Measurements from ENCODE around the gene RAD23B. TPM values are rescaled to one million over a fixed set of nuclear protein-coding genes. Genes with fewer than 3 reads are reported as not detected.
A peak's percentile ranks its signal among the peaks of the same experiment; 100 is the strongest.

Gene RAD23B
- total and polyA plus RNA-seq, 2 of the 13 experiments (the other 11 are each of a cell fraction or from before 2014, with no cell fraction given): 133 to 156 TPM

DNA sequence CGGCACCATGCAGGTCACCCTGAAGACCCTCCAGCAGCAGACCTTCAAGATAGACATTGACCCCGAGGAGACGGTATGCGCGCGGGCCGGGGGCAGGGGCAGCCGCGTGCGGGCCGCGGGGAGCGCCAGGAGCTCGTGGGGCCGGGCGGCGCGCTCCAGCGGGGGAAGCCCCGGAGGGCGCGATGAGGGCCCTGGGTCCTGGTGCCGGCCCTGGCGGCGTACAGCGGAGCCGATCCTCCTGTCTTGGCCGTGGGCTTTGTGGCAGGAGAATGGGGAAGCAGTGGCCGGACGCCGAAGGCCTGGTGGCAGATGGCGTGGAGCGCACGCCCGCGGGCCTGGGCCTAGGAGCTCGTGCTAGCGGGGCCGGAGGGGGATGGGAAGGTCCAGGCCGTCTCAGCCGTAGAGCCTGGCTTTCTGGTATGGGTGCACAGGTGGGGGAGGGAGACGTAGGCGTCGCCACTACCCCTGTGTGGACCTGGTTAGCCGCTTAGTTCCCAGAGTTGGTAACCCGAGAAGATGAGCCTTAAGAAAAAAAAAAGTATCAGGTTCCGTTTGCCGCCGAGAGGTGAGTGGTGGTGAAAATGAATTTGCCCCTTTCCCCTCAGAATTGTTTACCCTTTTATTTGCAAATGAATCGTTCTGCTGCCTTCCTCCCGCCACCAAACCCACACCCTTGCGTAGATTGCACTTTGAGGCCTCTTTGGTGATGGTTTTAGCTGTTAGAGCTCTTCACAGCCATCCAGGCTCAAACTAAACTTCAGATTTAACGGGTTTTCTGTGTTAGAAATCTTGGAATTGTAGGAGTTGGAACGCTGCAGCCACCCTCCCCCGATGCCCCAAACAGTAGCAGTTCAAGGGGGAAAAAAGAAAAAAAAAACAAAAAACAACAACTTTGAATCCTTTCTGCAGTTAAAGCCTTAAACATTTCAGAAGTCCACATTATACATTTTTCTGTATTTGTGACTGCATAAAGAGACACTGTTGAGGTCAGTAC lies 841 bp downstream of the RAD23B start (continued):
- TF ChIP-seq, protein P1, sequence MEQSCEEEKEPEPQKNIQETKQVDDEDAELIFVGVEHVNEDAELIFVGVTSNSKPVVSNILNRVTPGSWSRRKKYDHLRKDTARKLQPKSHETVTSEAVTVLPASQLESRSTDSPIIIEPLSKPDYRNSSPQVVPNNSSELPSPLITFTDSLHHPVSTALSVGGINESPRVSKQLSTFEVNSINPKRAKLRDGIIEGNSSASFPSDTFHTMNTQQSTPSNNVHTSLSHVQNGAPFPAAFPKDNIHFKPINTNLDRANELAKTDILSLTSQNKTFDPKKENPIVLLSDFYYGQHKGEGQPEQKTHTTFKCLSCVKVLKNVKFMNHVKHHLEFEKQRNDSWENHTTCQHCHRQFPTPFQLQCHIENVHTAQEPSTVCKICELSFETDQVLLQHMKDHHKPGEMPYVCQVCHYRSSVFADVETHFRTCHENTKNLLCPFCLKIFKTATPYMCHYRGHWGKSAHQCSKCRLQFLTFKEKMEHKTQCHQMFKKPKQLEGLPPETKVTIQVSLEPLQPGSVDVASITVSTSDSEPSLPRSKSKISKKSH (CRISPR knock-in tag; IDR thresholded peaks at IDR 0.05; ENCODE audit: borderline replicate concordance): peak; percentile 63
- TF ChIP-seq CBX5 (CRISPR knock-in tag; IDR thresholded peaks at IDR 0.05; ENCODE audit: borderline replicate concordance) (peak; percentile 67; the same call in 1 of the 2 replicates), PHF21A (CRISPR knock-in tag; IDR thresholded peaks at IDR 0.05) (no peak; the same call in 1 of the 2 replicates), BORCS8-MEF2B (CRISPR knock-in tag; IDR thresholded peaks at IDR 0.05) (peak; percentile 36; the same call in 1 of the 2 replicates), ZFAT (CRISPR knock-in tag; conservative IDR thresholded peaks at IDR 0.05) (0 out of 2 replicates have a peak, but pooled peaks have one; percentile 16), ZNF101 (CRISPR knock-in tag; IDR thresholded peaks at IDR 0.05; ENCODE audit: borderline replicate concordance, low read depth) (peak; percentile 21; the same call in 1 of the 2 replicates), ZFYVE20 (CRISPR knock-in tag; IDR thresholded peaks at IDR 0.05; ENCODE audit: borderline replicate concordance, low read depth) (no peak), ZNF12 (CRISPR knock-in tag; IDR thresholded peaks at IDR 0.05) (peak; percentile 96), ZZZ3 (CRISPR knock-in tag; IDR thresholded peaks at IDR 0.05; ENCODE audit: borderline replicate concordance) (0 out of 2 replicates have a peak, but pooled peaks have one; percentile 34), KDM4B (CRISPR knock-in tag; IDR thresholded peaks at IDR 0.05) (0 out of 2 replicates have a peak, but pooled peaks have one; percentile 59)
- TF ChIP-seq, protein P2, sequence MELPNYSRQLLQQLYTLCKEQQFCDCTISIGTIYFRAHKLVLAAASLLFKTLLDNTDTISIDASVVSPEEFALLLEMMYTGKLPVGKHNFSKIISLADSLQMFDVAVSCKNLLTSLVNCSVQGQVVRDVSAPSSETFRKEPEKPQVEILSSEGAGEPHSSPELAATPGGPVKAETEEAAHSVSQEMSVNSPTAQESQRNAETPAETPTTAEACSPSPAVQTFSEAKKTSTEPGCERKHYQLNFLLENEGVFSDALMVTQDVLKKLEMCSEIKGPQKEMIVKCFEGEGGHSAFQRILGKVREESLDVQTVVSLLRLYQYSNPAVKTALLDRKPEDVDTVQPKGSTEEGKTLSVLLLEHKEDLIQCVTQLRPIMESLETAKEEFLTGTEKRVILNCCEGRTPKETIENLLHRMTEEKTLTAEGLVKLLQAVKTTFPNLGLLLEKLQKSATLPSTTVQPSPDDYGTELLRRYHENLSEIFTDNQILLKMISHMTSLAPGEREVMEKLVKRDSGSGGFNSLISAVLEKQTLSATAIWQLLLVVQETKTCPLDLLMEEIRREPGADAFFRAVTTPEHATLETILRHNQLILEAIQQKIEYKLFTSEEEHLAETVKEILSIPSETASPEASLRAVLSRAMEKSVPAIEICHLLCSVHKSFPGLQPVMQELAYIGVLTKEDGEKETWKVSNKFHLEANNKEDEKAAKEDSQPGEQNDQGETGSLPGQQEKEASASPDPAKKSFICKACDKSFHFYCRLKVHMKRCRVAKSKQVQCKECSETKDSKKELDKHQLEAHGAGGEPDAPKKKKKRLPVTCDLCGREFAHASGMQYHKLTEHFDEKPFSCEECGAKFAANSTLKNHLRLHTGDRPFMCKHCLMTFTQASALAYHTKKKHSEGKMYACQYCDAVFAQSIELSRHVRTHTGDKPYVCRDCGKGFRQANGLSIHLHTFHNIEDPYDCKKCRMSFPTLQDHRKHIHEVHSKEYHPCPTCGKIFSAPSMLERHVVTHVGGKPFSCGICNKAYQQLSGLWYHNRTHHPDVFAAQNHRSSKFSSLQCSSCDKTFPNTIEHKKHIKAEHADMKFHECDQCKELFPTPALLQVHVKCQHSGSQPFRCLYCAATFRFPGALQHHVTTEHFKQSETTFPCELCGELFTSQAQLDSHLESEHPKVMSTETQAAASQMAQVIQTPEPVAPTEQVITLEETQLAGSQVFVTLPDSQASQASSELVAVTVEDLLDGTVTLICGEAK (IDR thresholded peaks at IDR 0.05): no peak
- TF ChIP-seq, protein P2 (CRISPR knock-in tag; IDR thresholded peaks at IDR 0.05): peak; percentile 36; the same call in 1 of the 2 replicates
- TF ChIP-seq, protein P3, sequence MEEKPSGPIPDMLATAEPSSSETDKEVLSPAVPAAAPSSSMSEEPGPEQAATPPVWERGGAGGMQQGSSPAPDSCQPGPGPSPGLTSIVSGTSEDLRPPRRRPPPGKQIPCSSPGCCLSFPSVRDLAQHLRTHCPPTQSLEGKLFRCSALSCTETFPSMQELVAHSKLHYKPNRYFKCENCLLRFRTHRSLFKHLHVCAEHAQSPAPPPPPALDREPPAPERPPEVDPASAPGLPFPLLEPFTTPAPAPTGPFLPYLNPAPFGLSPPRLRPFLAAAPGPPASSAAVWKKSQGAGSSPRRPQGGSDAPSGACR (CRISPR knock-in tag; IDR thresholded peaks at IDR 0.05): no peak
- TF ChIP-seq, protein P4, sequence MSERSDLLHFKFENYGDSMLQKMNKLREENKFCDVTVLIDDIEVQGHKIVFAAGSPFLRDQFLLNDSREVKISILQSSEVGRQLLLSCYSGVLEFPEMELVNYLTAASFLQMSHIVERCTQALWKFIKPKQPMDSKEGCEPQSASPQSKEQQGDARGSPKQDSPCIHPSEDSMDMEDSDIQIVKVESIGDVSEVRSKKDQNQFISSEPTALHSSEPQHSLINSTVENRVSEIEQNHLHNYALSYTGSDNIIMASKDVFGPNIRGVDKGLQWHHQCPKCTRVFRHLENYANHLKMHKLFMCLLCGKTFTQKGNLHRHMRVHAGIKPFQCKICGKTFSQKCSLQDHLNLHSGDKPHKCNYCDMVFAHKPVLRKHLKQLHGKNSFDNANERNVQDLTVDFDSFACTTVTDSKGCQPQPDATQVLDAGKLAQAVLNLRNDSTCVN (CRISPR knock-in tag; IDR thresholded peaks at IDR 0.05; ENCODE audit: borderline replicate concordance): peak; percentile 40; the same call in 1 of the 2 replicates

Measured in HepG2 (cell line).